Measurements from ENCODE around the gene FTL. TPM values are rescaled to one million over a fixed set of nuclear protein-coding genes. Genes with fewer than 3 reads are reported as not detected.

FTL gene
- total RNA-seq, 4 donors from 2014 or later, result 5,480 to 8,362 (median 5,857) TPM

- 55 to 61% methylated on average over 22 of the region's 22 CpGs for WGBS, 2 donors
- Histone ChIP-seq H3K4me1 (peaks cover 0 to 44% (median 33%) of the 10 kb centered on the region in 4 donors), H3K4me3 (peak overlapping the region in 1 of 4 donors; percentile 7), H3K27ac (peak overlapping the region; percentile 92 to 97 (median 96)), H3K9me3 (no peaks in the 10 kb centered on the region), H3K36me3 (peaks cover 0 to 31% (median 0%) of the 10 kb centered on the region in 3 donors), H3K27me3 (no peaks in the 10 kb centered on the region)
- TF ChIP-seq, protein P1, sequence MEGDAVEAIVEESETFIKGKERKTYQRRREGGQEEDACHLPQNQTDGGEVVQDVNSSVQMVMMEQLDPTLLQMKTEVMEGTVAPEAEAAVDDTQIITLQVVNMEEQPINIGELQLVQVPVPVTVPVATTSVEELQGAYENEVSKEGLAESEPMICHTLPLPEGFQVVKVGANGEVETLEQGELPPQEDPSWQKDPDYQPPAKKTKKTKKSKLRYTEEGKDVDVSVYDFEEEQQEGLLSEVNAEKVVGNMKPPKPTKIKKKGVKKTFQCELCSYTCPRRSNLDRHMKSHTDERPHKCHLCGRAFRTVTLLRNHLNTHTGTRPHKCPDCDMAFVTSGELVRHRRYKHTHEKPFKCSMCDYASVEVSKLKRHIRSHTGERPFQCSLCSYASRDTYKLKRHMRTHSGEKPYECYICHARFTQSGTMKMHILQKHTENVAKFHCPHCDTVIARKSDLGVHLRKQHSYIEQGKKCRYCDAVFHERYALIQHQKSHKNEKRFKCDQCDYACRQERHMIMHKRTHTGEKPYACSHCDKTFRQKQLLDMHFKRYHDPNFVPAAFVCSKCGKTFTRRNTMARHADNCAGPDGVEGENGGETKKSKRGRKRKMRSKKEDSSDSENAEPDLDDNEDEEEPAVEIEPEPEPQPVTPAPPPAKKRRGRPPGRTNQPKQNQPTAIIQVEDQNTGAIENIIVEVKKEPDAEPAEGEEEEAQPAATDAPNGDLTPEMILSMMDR (IDR thresholded peaks at IDR 0.05), result no peak
- peak in 1 of 2 donors; percentile 51 for TF ChIP-seq POLR2A (IDR thresholded peaks at IDR 0.05)
- TF ChIP-seq EP300 (IDR thresholded peaks at IDR 0.05), result peak in 1 of 2 donors; percentile 26
- DNase-seq (ENCODE audit: low spot score in 2 of 2), result peak in 1 of 2 donors; percentile 44
Observed at GRCh38 chr19:48962029-48962848, 2.9 kb upstream of the FTL start.

GRCh38 chr19:48962849-48963165, 2.3 kb upstream of the FTL start:
- peaks cover 0 to 31% (median 0%) of the 10 kb centered on the region in 3 donors for H3K36me3 ChIP-seq
- H3K27ac ChIP-seq, result peak overlapping the region; percentile 92 to 97 (median 96)
- DNase-seq (ENCODE audit: low spot score in 2 of 2), result no peak
- no peaks in the 10 kb centered on the region for H3K9me3 ChIP-seq
- peaks cover 0 to 50% (median 37%) of the 10 kb centered on the region in 4 donors for H3K4me1 ChIP-seq
- 53 to 55% methylated on average over 7 of the region's 7 CpGs for WGBS, 2 donors
- H3K4me3 ChIP-seq, result peak overlapping the region in 1 of 4 donors; percentile 7
- TF ChIP-seq POLR2A (IDR thresholded peaks at IDR 0.05) (no peak), EP300 (IDR thresholded peaks at IDR 0.05) (no peak)
- TF ChIP-seq, protein P1 (IDR thresholded peaks at IDR 0.05), result no peak
- H3K27me3 ChIP-seq, result no peaks in the 10 kb centered on the region

DNA sequence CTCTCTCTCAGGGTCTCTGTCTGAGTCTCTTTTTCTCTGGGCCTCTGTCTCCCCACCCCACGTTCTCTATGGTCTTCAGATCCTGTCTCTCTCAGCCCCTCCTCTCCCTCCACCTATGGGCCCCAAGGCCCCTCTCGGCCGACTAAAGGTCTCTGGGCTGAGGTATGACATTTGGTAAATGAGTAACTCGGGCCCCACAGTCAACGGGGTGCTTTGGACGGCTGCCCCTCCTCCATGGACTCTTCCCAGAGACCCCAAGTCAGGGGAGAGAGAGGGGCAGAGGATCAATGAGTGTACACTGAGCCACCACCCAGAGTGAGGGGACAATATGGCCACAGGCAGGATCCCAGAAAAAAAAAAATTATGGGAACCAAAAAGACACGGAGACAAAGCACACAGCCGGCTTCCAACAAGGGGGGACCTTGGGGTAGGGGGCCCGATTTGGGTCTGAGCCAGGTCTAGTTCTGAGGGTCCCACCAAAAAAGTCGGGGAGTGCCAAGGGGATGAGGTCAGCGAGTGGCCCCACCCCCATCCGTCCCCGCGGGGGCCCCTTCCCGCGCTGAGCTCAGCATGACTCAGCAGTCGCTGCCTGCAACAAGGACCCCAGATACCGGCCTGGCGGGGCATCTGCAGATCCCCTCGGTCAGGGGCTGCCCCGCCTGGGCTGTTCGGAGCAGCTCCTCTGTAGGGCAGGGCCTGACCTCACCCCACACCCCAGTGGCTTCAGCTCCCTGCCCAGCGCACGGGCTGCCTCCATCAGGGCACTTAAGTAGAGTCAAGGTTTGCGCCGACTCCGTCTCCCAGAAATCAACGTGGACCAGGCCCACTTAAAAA, 1.5 kb upstream of the FTL start:
- TF ChIP-seq, protein P1 (IDR thresholded peaks at IDR 0.05), result no peak
- TF ChIP-seq POLR2A (IDR thresholded peaks at IDR 0.05), result peak in 1 of 2 donors; percentile 43
- TF ChIP-seq EP300 (IDR thresholded peaks at IDR 0.05), result peak; percentile 48 to 80
- peaks cover 0 to 35% (median 0%) of the 10 kb centered on the region in 3 donors for H3K36me3 ChIP-seq
- no peaks in the 10 kb centered on the region for H3K27me3 ChIP-seq
- DNase-seq (ENCODE audit: low spot score in 2 of 2), result peak; percentile 68 to 72
- H3K4me3 ChIP-seq, result peak overlapping the region; percentile 34 to 97 (median 80)
- 8 to 9% methylated on average over 19 to 20 of the region's 28 CpGs for WGBS, 2 donors
- peak overlapping the region; percentile 92 to 97 (median 96) for H3K27ac ChIP-seq
- no peaks in the 10 kb centered on the region for H3K9me3 ChIP-seq
- H3K4me1 ChIP-seq, result peaks cover 0 to 57% (median 39%) of the 10 kb centered on the region in 4 donors

DNA sequence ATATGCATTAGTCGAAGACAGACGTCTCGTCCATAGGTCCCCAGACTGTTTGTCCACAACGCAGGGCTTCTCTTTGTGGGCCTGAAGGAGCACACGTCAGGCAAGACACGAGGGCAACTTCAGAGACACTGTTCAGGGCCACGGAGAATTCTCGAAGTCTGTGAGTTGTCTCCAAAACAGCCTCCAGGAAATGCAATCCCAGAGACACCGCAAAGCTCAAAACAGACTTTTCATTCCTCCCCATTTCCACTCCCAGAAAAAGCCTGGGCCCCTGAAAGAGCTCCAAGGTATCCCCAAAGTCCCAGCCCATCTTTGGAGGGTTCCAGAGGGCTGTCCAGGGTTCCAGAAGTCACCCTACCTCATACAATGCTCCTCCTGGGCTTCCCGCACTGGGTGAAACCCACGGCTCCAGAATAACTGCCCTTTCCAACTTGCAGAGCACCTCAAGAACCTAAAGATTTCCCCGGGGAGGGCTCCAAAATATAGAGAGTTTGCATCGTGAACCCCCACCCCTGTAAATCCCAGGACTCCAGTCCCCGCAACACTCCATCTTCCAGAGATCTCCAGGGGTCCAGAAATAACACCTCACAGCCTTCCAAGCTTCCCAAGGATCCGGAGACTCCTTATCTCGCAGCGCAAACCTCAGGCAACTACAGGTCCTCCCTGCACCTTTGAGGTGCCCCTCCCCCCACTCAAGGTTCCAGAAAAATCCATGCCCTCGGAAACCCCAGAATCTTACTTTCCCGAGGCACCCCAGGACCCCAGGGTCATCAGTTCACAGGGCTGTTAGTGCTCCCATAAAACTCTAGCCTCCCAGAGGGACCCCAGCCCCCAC, 687 bp upstream of the FTL start:
- H3K27ac ChIP-seq, result peak overlapping the region; percentile 92 to 97 (median 96)
- 16 to 19% methylated on average over 19 of the region's 19 CpGs for WGBS, 2 donors
- TF ChIP-seq POLR2A (IDR thresholded peaks at IDR 0.05) (no peak), EP300 (IDR thresholded peaks at IDR 0.05) (no peak)
- TF ChIP-seq, protein P1 (IDR thresholded peaks at IDR 0.05), result no peak
- H3K4me1 ChIP-seq, result peaks cover 0 to 61% (median 39%) of the 10 kb centered on the region in 4 donors
- H3K4me3 ChIP-seq, result peak overlapping the region; percentile 34 to 97 (median 80)
- no peak for DNase-seq (ENCODE audit: low spot score in 2 of 2)
- peaks cover 0 to 43% (median 0%) of the 10 kb centered on the region in 3 donors for H3K36me3 ChIP-seq
- H3K27me3 ChIP-seq, result no peaks in the 10 kb centered on the region
- no peaks in the 10 kb centered on the region for H3K9me3 ChIP-seq

Data from tibial nerve (tissue), 4 donors.